B cell (primary cell): Measurements from ENCODE around the gene VAV2. TPM values are rescaled to one million over a fixed set of nuclear protein-coding genes. Genes with fewer than 3 reads are reported as not detected.

ENCODE experiments used
- ATAC-seq: fragments of 200-7000 bp; cut with Tn5 transposase; one replicate; pipeline ENCODE4 v1.10.0; 2021; ENCODE audit warnings: low read depth, mild to moderate bottlenecking, moderate number of reproducible peaks, moderate library complexity
- CTCF ChIA-PET: fragments of 350-600 bp; sonication (Branson Sonifier 250); formaldehyde crosslinking; loops from one replicate; lab custom pipeline; 2021; ENCODE audit warnings: antibody characterized with exemption, inconsistent platforms; lab: Charles Lee
- POLR2A ChIA-PET: fragments of 350-600 bp; sonication (Branson Sonifier 250); formaldehyde crosslinking; loops from one replicate; lab custom pipeline; 2021; ENCODE audit warnings: antibody characterized with exemption; lab: Charles Lee
- DNase-seq: peaks from one replicate; pipeline ENCODE4 v3.0.0; 2013
- H2AFZ ChIP-seq: 2 replicates; pipeline ENCODE4 v1.6.1; 2012; ENCODE audit warnings: mild to moderate bottlenecking, low read depth, low read length; ENCODE audit not compliant: insufficient read depth, poor library complexity, severe bottlenecking
- H3K27ac ChIP-seq, 2 donors: 1 replicate in 1 of 2; 2 replicates in 1 of 2; pipeline ENCODE4 v1.5.1; 2012 to 2013; ENCODE audit warnings: low read length in 2 of 2, mild to moderate bottlenecking in 2 of 2, moderate library complexity in 1 of 2
- H3K27me3 ChIP-seq, 4 experiments: fragments of 200-600 bp in 1 of 4; sonication (generic) in 1 of 4; replicated peaks in 1 of 4; 1 replicate in 2 of 4; 2 replicates in 2 of 4; pipeline versions ENCODE4 v1.6.1 to v1.7.0; 2013 to 2016; ENCODE audit warnings: low read length in 3 of 4, mild to moderate bottlenecking in 2 of 4, mixed read lengths in 1 of 4, moderate library complexity in 1 of 4; ENCODE audit not compliant: insufficient read depth in 4 of 4, control insufficient read depth in 3 of 4; ENCODE audit errors: control extremely low read depth in 1 of 4
- H3K36me3 ChIP-seq, 2 experiments: replicated peaks in 1 of 2; 1 replicate in 1 of 2; 2 replicates in 1 of 2; pipeline versions ENCODE4 v1.6.1 to v1.7.1; 2013; ENCODE audit warnings: low read length in 1 of 2; ENCODE audit not compliant: insufficient read depth in 2 of 2, control insufficient read depth in 1 of 2; ENCODE audit errors: control extremely low read depth in 1 of 2, extremely low read depth in 1 of 2
- H3K4me1 ChIP-seq, 2 donors: fragments of 200-600 bp in 1 of 2; sonication (generic) in 1 of 2; 1 replicate in 1 of 2; 2 replicates in 1 of 2; pipeline versions ENCODE4 v1.5.1 to v1.6.1; 2013 to 2017; ENCODE audit warnings: low read length in 2 of 2; ENCODE audit not compliant: control insufficient read depth in 2 of 2, insufficient read depth in 2 of 2
- H3K4me2 ChIP-seq: replicated peaks from 2 replicates; pipeline ENCODE3; 2012; ENCODE audit warnings: mild to moderate bottlenecking, low read depth, low read length; ENCODE audit not compliant: poor library complexity, severe bottlenecking
- H3K4me3 ChIP-seq, 5 experiments: fragments of 200-600 bp in 1 of 5; sonication (generic) in 1 of 5; 1 replicate in 3 of 5; 2 replicates in 2 of 5; pipeline versions ENCODE4 v1.5.1 to v1.7.0; 2011 to 2016; ENCODE audit warnings: low read length in 4 of 5, mild to moderate bottlenecking in 4 of 5, low read depth in 2 of 5, control low read depth in 1 of 5, moderate library complexity in 1 of 5; ENCODE audit not compliant: insufficient read depth in 1 of 5; ENCODE audit errors: control extremely low read depth in 1 of 5, extremely low read depth in 1 of 5
- H3K79me2 ChIP-seq: fragments of 200-600 bp; sonication (generic); one replicate; pipeline ENCODE4 v1.6.0; 2016; ENCODE audit warnings: low read length; ENCODE audit not compliant: control insufficient read depth, insufficient read depth
- H3K9ac ChIP-seq: fragments of 200-600 bp; sonication (generic); 2 replicates; pipeline ENCODE4 v1.6.1; 2017; ENCODE audit warnings: mild to moderate bottlenecking, low read length, moderate library complexity
- H3K9me3 ChIP-seq, 3 donors: one replicate each; pipeline versions ENCODE4 v1.6.1 to v1.7.1; 2013; ENCODE audit warnings: low read length in 2 of 3; ENCODE audit not compliant: control insufficient read depth in 2 of 3, insufficient read depth in 1 of 3; ENCODE audit errors: control extremely low read depth in 1 of 3
- H4K20me1 ChIP-seq: 2 replicates; pipeline ENCODE4 v1.6.0; 2012; ENCODE audit warnings: mild to moderate bottlenecking, low read length; ENCODE audit not compliant: insufficient read depth, control insufficient read depth, poor library complexity, severe bottlenecking
- H3K27ac Mint-ChIP-seq: one replicate; pipeline ENCODE4 v1.8.0; 2021; ENCODE audit warnings: mixed read lengths
- H3K27me3 Mint-ChIP-seq: one replicate; pipeline ENCODE4 v1.8.0; 2021; ENCODE audit warnings: mixed read lengths
- H3K4me1 Mint-ChIP-seq: one replicate; pipeline ENCODE4 v1.8.0; 2021; ENCODE audit warnings: mixed read lengths
- H3K4me3 Mint-ChIP-seq: one replicate; pipeline ENCODE4 v1.8.0; 2021; ENCODE audit warnings: mixed read lengths
- H3K9me3 Mint-ChIP-seq: one replicate; pipeline ENCODE4 v1.8.0; 2022; ENCODE audit warnings: mixed read lengths; ENCODE audit not compliant: insufficient read depth
- CTCF ChIP-seq: fragments of 200-600 bp; IDR thresholded peaks from one replicate; pipeline ENCODE4 v1.8.0; 2022; ENCODE audit warnings: antibody characterized with exemption, mild to moderate bottlenecking
- EZH2 ChIP-seq: IDR thresholded peaks from 2 replicates; pipeline ENCODE4 v1.6.1; 2012; ENCODE audit warnings: borderline replicate concordance, low read depth, mild to moderate bottlenecking, moderate library complexity, low read length; ENCODE audit not compliant: insufficient read depth, poor library complexity, severe bottlenecking
- WGBS: methylation state at CpG from one replicate; pipeline ENCODE4 v1.1.5; 2013; ENCODE audit warnings: missing lambda C conversion rate; ENCODE audit not compliant: insufficient coverage; 5-methylcytosine and 5-hydroxymethylcytosine counted together
- intact Hi-C: fragments of 100-400 bp; cut with micrococcal nuclease; formaldehyde crosslinking; loops from one replicate; pipeline ENCODE4 v1.10.0; 2022
- polyA plus RNA-seq: library from polyadenylated mRNA; depleted of rRNA; stranded (reverse); fragments of >200 nt; gene quantifications from 2 replicates; pipeline ENCODE4 v1.2.3, GENCODE V29; 2012
- total RNA-seq, 2 donors: library from RNA; stranded (reverse); fragments of 120-200 nt in 1 of 2; gene quantifications; 1 replicate in 1 of 2; 2 replicates in 1 of 2; pipeline versions ENCODE4 v1.2.3 to v1.2.4, GENCODE V29; 2013 to 2022

Gene VAV2
- total and polyA plus RNA-seq, 2 donors (not counting 1 experiment from before 2014, with no cell fraction given): 34.4 to 128 TPM

GRCh38 chr9:133807818-133808217 lies 184.3 kb downstream of the VAV2 start:
- H3K36me3 ChIP-seq: peaks cover 0 to 78% of the 10 kb centered on the region in 2 experiments
- no peak overlapping the region for H3K9ac ChIP-seq
- H3K79me2 ChIP-seq: peaks cover 77% of the 10 kb centered on the region
- H3K9me3 ChIP-seq: no peaks in the 10 kb centered on the region
- WGBS: 93% methylated on average over 13 of the region's 13 CpGs
- H3K27ac ChIP-seq: no peak overlapping the region
- H3K4me3 ChIP-seq: no peak overlapping the region
- no peaks in the 10 kb centered on the region for H3K27me3 ChIP-seq
- DNase-seq (no peak), ATAC-seq (no peak)
- no peak overlapping the region for H3K4me3 Mint-ChIP-seq
- H3K4me1 Mint-ChIP-seq: no peaks in the 10 kb centered on the region
- H4K20me1 ChIP-seq: peaks cover 99% of the 10 kb centered on the region
- POLR2A ChIA-PET: interaction anchor here (0.6 kb wide), 1 partner anchor 147 kb away, joined by 6 read pairs; no protein-coding TSS in a partner anchor
- CTCF ChIA-PET: interaction anchor here (1.5 kb wide), 1 partner anchor 14 kb away, joined by 3 read pairs; no protein-coding TSS in a partner anchor
- no peak overlapping the region for H3K4me2 ChIP-seq
- no peaks in the 10 kb centered on the region for H3K9me3 Mint-ChIP-seq
- TF ChIP-seq CTCF (no peak), EZH2 (no peak)
- H3K27ac Mint-ChIP-seq: no peak overlapping the region
- intact Hi-C loops: no loop called here
- peaks cover 0 to 2% of the 10 kb centered on the region in 2 donors for H3K4me1 ChIP-seq
- H2AFZ ChIP-seq: no peak overlapping the region
- no peaks in the 10 kb centered on the region for H3K27me3 Mint-ChIP-seq

DNA sequence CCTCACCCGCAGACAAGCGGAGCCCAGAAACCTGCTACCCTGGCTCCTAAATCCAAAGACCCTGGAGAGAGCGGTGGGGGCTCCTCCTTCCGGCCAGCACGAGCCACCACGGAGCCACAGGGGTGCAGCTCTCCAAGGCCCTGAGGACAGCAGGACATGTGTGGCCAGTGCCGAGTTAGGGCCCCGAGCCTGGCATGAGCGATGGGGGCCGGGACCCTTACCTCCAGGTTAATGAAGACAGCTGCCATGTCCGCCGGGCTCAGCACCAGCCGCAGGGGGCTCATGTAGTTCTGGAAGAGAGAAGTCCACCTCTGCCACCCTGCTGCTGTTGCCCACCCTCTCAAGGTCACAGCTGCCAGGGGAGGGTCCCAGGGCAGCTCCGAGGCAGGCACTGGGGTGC lies 185.1 kb downstream of the VAV2 start:
- intact Hi-C loops: no loop called here

More for the DNA sequence above, 185.1 kb downstream of the VAV2 start:
- peaks cover 0 to 85% of the 10 kb centered on the region in 2 experiments for H3K36me3 ChIP-seq
- H3K4me3 Mint-ChIP-seq: no peak overlapping the region
- no peak overlapping the region for H3K9ac ChIP-seq
- no peaks in the 10 kb centered on the region for H3K4me1 ChIP-seq
- H2AFZ ChIP-seq: no peak overlapping the region
- POLR2A ChIA-PET: no interaction called here
- H4K20me1 ChIP-seq: peaks cover 99% of the 10 kb centered on the region
- no peak overlapping the region for H3K4me2 ChIP-seq
- TF ChIP-seq EZH2: no peak
- no peak overlapping the region for H3K27ac ChIP-seq
- CTCF ChIA-PET: interaction anchor here (1.5 kb wide), 1 partner anchor 13 kb away, joined by 3 read pairs; no protein-coding TSS in a partner anchor
- H3K27me3 Mint-ChIP-seq: no peaks in the 10 kb centered on the region
- DNase-seq (no peak), ATAC-seq (no peak)
- no peaks in the 10 kb centered on the region for H3K9me3 Mint-ChIP-seq
- no peaks in the 10 kb centered on the region for H3K9me3 ChIP-seq
- no peaks in the 10 kb centered on the region for H3K4me1 Mint-ChIP-seq
- no peaks in the 10 kb centered on the region for H3K27me3 ChIP-seq
- H3K4me3 ChIP-seq: no peak overlapping the region
- no peak overlapping the region for H3K27ac Mint-ChIP-seq
- 97% methylated on average over 14 of the region's 14 CpGs for WGBS
- H3K79me2 ChIP-seq: peaks cover 77% of the 10 kb centered on the region
